A673 (cell line): ENCODE data around the gene CSTF1. TPM values are rescaled to one million over a fixed set of nuclear protein-coding genes. Genes with fewer than 3 reads are reported as not detected.

ENCODE experiments used
- BruUV-seq: library from RNA; stranded (reverse); fragments of 400-500 nt; replicated peaks from 2 replicates; lab custom pipeline; 2021; lab: Mats Ljungman, UMichigan
- CTCF ChIA-PET: fragments of 300-600 bp; sonication (Branson Sonifier 250); formaldehyde crosslinking; loops from one replicate; lab custom pipeline; 2022; ENCODE audit warnings: antibody characterized with exemption; lab: Charles Lee
- POLR2A ChIA-PET: fragments of 300-600 bp; sonication (Branson Sonifier 250); formaldehyde crosslinking; loops from one replicate; lab custom pipeline; 2022; ENCODE audit warnings: antibody characterized with exemption; ENCODE audit not compliant: low non-redundant PET; lab: Charles Lee
- DNase-seq: peaks from one replicate; pipeline ENCODE4 v3.0.0-alpha.2; 2015; ENCODE audit warnings: low spot score
- H3K27ac ChIP-seq: fragments of 200-600 bp; sonication (generic); 2 replicates; pipeline ENCODE4 v1.5.1; 2016; ENCODE audit warnings: mixed run types, low read depth, mild to moderate bottlenecking, mixed read lengths, antibody characterized with exemption, low read length; ENCODE audit not compliant: poor library complexity, severe bottlenecking
- H3K27me3 ChIP-seq: fragments of 200-600 bp; sonication (generic); replicated peaks from 2 replicates; pipeline ENCODE4 v1.6.1; 2017; ENCODE audit warnings: mixed run types, low read depth, mild to moderate bottlenecking, mixed read lengths, antibody characterized with exemption, low read length; ENCODE audit not compliant: insufficient read depth, poor library complexity
- H3K36me3 ChIP-seq: fragments of 200-600 bp; sonication (generic); 2 replicates; pipeline ENCODE4 v1.6.1; 2016; ENCODE audit warnings: mixed run types, mild to moderate bottlenecking, mixed read lengths, antibody characterized with exemption, low read length; ENCODE audit not compliant: insufficient read depth, poor library complexity, severe bottlenecking
- H3K4me1 ChIP-seq: fragments of 200-600 bp; sonication (generic); 2 replicates; pipeline ENCODE4 v1.6.1; 2017; ENCODE audit warnings: mixed run types, mild to moderate bottlenecking, mixed read lengths, antibody characterized with exemption, low read length; ENCODE audit not compliant: insufficient read depth, poor library complexity, severe bottlenecking
- H3K4me3 ChIP-seq: fragments of 200-600 bp; sonication (generic); 2 replicates; pipeline ENCODE4 v1.5.1; 2016; ENCODE audit warnings: low read depth, mixed run types, mild to moderate bottlenecking, mixed read lengths, low read length; ENCODE audit not compliant: poor library complexity, severe bottlenecking
- H3K9me3 ChIP-seq: fragments of 200-600 bp; sonication (generic); 2 replicates; pipeline ENCODE4 v1.6.1; 2016; ENCODE audit warnings: mixed run types, low read depth, mild to moderate bottlenecking, mixed read lengths, antibody characterized with exemption, low read length; ENCODE audit not compliant: poor library complexity, severe bottlenecking
- CTCF ChIP-seq: fragments of 300-800, 200-600 bp; sonication (generic); conservative IDR thresholded peaks from 2 replicates; pipeline ENCODE4 v1.5.1; 2017; ENCODE audit warnings: low read depth, mild to moderate bottlenecking, antibody characterized with exemption, low read length, moderate library complexity, mixed read lengths
- EZH2 ChIP-seq: fragments of 200-600 bp; sonication (generic); IDR thresholded peaks from 2 replicates; pipeline ENCODE4 v1.6.1; 2017; ENCODE audit warnings: borderline replicate concordance, low read depth, mild to moderate bottlenecking, mixed read lengths, antibody characterized with exemption, low read length; ENCODE audit not compliant: poor library complexity, severe bottlenecking
- intact Hi-C: fragments of 100-400 bp; cut with micrococcal nuclease; formaldehyde crosslinking; loops from one replicate; pipeline ENCODE4 v1.10.0; 2022; ENCODE audit not compliant: unreplicated experiment
- total RNA-seq: library from RNA; stranded (reverse); gene quantifications from 2 replicates; pipeline ENCODE4 v1.2.3, GENCODE V29; 2021

Gene CSTF1
- total RNA-seq, 1 experiment from 2014 or later, result 58.2 TPM

GRCh38 chr20:56430957-56431356, 38.5 kb downstream of the CSTF1 start:
- ChIA-PET CTCF (no interaction called here), POLR2A (no interaction called here)
- H3K27me3 ChIP-seq, result no peaks in the 10 kb centered on the region
- H3K4me1 ChIP-seq, result no peaks in the 10 kb centered on the region
- TF ChIP-seq EZH2 (no peak), CTCF (no peak)
- no peaks in the 10 kb centered on the region for H3K9me3 ChIP-seq
- BruUV-seq, result no TSS peak
- no peaks in the 10 kb centered on the region for H3K36me3 ChIP-seq
- DNase-seq, result no peak
- H3K27ac ChIP-seq, result no peak overlapping the region
- intact Hi-C loops, result no loop called here
- H3K4me3 ChIP-seq, result no peak overlapping the region

- no peak for DNase-seq
- Histone ChIP-seq H3K4me1 (no peaks in the 10 kb centered on the region), H3K27ac (no peak overlapping the region), H3K4me3 (no peak overlapping the region), H3K9me3 (no peaks in the 10 kb centered on the region), H3K27me3 (no peaks in the 10 kb centered on the region), H3K36me3 (no peaks in the 10 kb centered on the region)
- POLR2A ChIA-PET, result interaction anchor here (0.5 kb wide), 1 partner anchor 614 kb away, joined by 11 read pairs; no protein-coding TSS in a partner anchor
- intact Hi-C loops, result no loop called here
- BruUV-seq, result no TSS peak
- TF ChIP-seq EZH2 (no peak), CTCF (no peak)
- CTCF ChIA-PET, result no interaction called here
Measured at GRCh38 chr20:56431471-56431870, 39.0 kb downstream of the CSTF1 start.

GRCh38 chr20:56433221-56433879, 40.9 kb downstream of the CSTF1 start:
- ChIA-PET CTCF (no interaction called here), POLR2A (no interaction called here)
- no peaks in the 10 kb centered on the region for H3K27me3 ChIP-seq
- DNase-seq, result no peak
- intact Hi-C loops, result no loop called here
- BruUV-seq, result no TSS peak
- H3K4me3 ChIP-seq, result no peak overlapping the region
- TF ChIP-seq EZH2, result no peak
- TF ChIP-seq CTCF, result no peak
- H3K9me3 ChIP-seq, result no peaks in the 10 kb centered on the region
- no peaks in the 10 kb centered on the region for H3K36me3 ChIP-seq
- no peaks in the 10 kb centered on the region for H3K4me1 ChIP-seq
- no peak overlapping the region for H3K27ac ChIP-seq
